GM12891 (cell line): Measurements from ENCODE around the gene BOK.

ENCODE experiments used
- POLR2A ChIP-seq: IDR thresholded peaks from 2 replicates; pipeline ENCODE4 v1.6.1; 2011; ENCODE audit warnings: low read depth, low read length, control low read depth
- POLR2AphosphoS5 ChIP-seq: IDR thresholded peaks from 2 replicates; pipeline ENCODE4 v1.6.1; 2011; ENCODE audit warnings: low read depth, low read length, control low read depth

- TF ChIP-seq POLR2A (no peak), POLR2AphosphoS5 (no peak)
Measured at GRCh38 chr2:241565411-241565810, 6.9 kb downstream of the BOK start.
